ENCODE results near the gene FGFR2.
A peak's percentile ranks its signal among the peaks of the same experiment; 100 is the strongest.

The FGFR2 gene

DNA sequence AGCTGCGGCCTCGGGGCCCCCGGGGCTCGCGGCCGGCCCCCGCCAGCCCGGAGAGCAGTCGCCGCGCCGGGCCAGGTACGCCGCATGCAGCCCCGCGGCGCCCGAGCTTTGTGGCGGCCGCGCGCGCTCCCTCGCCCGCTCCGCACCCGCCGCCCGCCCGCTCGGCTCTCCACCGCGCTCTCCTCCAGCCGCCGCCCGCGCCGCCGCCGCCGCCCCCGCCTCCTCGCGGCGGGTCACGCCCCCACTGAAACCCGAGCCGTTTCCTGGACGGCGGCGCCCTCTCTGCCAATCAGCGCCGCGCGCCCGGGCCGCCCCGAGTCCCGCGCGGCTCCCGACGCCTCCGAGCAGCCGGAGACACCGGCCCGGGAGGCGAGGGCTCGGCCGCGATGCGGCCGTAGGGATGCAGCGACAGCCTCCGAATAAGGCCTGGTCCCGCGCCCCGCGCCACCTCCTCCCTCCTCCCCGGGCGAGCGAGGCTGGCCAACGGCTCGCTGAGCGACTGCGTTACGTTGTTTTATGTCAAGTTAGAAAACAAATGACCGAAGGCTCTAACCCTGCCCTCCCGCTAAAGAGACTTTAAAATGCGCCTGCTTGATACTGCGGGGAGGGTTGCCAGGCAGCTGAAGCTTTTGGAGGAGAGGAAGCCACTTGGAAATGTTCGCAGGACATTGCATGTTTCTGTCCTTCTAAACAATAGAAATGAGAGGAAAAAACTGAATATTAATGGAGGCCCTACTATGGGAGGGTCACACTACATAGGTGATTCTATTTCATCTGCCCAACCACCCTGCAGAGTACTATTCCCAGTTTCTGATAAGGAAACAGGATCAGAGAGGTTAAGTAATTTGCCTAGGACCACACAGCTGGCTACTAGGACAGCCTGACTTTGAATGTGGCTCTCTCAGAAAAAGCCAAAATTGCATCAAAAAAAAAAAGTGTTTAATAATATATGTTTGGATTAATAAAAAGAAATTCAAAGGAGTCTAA lies at the start of gene FGFR2:
FGFR2 (minus strand) TSS at position 182 of the 987 bp plus-strand sequence. CDS start 4,627 bp downstream, outside the sequence.
- DNase-seq, result peak in 13 of 14 donors; percentile 14 to 88 (median 71)

DNA sequence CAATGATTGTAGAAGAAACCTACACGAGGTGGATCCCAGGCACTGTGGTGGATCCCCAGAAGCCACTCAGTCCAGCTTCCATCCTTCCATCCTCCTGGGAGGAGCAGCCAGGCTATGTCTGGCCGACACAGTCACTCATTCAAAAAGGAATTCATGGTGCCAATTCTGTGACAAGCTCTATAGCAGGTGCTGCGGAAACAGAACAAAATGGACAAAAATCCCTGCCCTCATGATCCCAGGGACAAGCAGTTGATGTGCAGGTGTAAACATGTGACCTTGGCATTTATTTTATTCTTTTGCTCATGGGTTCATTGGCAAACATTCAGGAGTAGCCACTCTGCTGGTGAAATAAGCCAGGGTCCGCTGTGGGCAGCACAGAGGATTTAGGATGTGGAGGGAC lies 49.2 kb upstream of the FGFR2 start:
- peak in 1 of 14 donors; percentile 67 for DNase-seq

DNA sequence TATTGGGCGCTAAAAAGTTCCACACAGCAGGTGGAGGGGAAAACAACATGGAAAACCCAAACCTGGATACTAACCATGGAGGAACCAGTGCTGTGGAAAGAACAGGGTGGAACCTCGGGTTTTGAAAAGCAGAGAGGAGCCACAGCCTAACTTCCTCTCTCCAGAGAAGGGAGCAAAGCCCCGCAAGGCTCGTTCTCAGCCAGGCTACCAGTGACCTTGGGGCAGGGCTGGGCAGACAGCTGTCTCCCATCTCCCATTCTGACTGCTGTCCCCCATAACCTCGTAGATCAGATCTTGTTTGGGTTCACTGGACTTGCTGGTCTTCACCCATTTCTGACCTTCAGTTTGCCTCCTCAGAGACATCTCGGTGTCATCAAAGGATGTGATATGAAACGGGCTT lies 47.5 kb upstream of the FGFR2 start:
- DNase-seq, result no peak

DNA sequence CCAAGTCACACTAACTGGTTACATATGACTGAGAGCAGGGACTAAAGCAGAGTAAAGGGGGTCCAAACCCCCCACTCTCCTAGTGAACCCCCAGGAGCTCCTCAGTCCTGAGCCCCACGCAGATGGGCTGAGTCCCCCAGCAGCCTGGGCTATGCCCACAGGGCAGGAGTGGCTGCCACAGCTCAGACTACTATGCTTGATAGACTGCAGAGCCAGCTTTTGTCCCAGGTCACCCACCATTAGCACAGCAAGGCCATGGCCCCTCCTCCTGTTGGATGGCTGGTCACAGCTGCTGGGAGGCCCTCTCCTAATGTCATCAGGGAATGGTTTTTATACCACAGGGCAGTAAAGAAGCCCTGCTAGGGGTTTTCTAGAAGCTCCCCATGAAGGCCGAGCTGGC lies 46.3 kb upstream of the FGFR2 start:
- DNase-seq, result no peak

DNA sequence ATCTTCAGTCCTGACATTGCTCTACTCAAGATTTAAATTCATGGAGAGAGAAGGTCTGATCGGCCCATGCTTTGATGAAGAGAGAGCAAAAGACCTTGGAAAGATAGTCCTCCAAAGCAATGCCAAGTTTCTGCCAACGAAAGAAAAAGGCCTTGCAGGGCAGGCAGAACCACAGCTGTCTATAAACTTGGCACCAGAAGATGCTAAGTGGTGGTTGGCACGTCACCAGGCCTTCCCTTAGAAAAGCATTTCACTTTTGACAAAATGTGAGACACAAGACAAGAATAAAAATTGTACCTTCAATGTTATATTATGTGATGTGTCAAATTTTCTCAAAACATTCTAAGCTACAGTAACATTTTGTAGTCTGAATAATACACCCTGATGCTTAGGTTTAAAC lies 42.0 kb upstream of the FGFR2 start:
- no peak for DNase-seq

DNA sequence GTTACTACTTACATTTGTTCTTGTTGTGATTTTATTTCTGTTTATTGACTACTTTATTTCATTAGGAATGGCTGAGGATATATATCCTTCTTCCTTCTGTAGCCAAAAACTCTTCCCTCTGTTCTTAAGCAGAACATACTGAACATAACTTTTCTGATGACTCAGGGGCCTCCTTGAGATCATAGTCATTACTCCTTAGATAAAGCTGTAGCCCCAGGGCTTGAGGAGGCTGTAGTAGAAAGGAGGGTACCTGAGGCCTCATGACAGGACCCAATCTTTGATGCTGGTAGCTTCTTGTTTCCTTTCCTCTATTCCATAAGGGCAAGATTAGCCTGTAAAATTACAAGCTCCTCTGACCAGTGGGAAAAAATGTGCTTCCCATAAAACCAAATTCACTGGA lies 41.2 kb upstream of the FGFR2 start:
- DNase-seq, result no peak

DNA sequence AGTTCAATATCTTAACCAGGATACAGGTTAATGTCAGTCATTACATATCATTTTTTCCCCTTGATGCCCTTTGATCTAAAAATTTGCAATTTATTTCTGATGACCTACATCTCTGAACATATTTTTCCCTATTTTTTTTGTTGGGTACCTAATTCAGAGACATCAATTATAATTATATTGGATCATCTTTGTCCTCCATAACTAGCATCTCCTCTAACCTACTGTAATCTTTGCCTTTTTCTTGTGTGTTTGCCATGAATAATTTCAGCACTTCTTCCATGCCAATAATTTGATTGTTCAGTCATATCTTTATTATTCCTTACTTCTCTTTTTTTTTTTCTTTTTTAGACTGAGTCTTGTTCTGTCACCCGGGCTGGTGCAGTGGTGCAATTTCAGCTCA lies 39.2 kb upstream of the FGFR2 start:
- DNase-seq, result no peak

DNA sequence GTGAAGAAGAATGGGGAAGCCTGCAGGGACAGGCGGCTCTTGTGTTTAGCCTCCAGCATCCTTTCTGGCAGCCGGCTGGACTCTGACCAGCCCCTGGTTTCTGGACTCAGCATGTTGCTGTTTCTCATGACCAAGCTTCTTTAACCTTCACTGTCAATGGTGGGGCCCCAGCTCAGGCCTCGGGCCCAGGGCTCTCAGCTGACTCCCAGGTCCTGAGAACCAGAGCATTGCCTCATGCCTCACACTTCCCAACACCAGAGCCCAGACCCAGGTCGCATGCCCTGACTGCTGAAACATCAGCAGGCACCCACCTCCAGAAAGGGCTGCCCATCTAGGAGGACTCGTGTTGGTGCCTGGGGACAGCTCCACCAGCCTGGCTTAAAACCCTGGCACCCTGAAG lies 34.8 kb upstream of the FGFR2 start:
- no peak for DNase-seq

DNA sequence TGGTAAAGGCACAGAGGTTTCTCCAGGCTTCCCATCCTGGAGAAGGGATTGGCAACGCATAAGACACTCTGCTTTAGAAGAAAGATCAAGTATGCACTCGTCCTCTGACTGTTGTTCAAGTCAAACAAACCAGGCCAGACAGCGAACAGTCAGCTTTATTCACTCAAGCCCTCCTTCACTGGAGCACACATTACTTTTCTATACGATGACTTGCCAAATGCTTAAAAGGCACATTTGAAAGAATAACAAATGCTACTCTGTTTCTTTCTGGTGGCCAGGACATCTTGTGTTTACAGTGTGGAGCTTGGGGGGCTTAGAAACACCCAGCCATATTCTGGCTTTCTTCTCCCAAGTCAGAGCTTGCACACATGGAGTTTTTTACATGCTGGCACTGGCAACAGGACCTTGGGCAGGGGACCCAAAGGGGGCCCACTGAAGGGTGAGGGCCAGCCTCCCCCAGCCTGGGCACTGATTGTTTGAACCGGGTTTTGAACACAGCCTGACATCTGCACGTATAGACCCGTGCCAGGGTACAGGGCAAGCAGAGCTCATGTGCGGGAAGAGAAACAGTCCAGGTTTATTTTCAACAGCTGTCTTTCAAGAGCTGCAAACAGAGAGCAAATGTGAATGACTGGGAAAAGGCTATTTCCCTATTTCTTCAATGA lies 33.3 kb upstream of the FGFR2 start:
- DNase-seq, result no peak

DNA sequence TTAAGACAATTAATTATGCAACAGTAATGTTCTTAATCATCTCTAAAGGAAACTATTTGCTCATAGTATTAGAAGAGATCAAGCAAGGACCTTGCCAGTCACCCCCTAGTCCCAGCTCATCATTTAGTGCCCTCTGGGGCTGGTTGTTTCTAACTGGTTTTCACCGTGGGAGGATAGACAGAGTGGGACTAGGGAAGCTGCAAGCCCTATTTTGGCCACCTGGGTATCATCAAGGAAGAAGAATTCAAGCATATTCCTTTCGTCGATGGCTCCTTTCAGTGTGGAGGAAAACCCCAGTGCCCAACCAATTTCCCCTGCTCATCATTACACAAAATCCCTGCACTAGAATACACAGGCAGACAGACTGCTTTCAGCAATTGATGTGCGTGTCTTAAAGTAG lies 30.6 kb upstream of the FGFR2 start:
- DNase-seq, result no peak

DNA sequence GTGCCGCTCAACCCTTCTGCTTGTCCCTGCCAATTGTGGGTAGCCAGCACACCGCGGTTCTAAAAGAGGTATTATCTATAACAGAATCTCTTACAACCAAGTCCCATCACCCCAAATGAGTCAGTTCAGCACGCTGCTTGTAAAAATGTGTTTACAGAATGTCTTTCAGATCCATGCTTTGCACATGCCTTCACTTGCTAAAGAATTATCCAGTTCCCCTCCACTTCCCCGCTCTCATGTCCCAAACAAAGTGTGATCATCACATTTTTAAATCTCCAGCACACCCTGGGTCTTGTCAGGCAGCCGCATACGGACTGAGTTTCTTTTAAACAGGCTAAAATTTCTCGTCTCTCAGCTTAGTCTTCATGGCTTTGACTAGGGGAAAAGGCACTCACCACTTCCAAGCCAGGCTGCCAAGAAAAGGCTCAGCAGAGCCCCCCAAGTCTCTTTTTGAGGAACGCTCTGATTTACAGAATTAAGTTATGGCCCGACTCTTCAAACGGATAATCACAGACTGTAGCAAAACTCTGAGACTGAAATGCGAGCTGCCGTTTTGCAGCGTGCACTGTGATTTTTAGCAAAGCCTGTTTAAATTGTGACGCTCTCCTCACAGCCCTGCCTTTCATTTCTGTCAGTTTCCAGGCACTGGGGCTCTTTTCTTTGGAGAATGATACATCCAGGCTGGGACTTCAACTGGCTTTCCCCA lies 29.8 kb upstream of the FGFR2 start:
- DNase-seq, result peak in 1 of 14 donors; percentile 40

DNA sequence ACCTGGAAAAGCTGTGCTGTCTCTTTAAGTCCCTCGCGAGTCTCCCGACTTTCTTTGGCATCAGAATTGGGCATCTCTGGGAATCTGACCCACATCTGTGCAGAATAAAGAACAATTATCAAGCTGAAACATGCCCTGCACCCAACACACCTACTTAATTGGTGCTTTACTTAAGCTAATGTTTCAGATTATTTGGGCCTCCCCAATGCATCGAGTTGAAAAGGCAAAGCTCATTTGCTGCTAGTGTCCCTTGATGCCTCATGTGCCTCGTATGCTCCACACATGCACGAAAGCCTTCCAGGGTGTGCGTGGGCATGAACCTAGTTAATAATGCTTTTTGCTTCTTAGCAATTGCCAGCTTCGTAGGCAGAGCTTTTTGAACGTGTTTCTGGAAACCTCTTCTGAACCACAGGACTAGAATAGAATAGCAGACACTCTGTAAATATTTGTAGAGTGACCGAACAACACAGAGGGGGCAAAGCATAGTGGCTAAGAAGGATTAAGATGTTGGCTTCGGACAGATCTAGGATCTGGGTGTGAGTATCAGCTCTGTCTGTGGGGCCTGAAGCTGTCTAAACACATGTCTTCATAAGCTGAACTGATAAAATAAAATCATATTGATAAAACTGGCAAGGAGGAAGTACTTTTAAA lies 26.7 kb upstream of the FGFR2 start:
- no peak for DNase-seq

DNA sequence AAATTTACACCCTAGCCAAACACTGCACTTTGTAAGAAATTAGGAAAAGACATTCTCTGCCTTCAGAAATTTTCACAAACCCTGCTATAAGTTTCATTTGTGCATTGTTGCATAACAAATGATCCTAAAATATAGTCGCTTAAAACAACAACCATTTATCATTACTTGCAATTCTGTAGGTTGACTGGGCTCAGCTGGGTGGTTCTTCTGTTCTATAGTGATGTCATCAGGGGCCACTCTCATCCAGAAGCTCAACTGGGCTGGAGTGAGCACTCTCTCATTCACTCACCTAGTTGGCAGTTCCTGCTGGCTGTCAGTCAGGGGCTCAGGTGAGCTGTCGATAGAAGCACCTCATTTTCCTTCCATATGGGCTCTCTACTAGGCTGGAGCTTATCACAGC lies 20.7 kb upstream of the FGFR2 start:
- no peak for DNase-seq

DNA sequence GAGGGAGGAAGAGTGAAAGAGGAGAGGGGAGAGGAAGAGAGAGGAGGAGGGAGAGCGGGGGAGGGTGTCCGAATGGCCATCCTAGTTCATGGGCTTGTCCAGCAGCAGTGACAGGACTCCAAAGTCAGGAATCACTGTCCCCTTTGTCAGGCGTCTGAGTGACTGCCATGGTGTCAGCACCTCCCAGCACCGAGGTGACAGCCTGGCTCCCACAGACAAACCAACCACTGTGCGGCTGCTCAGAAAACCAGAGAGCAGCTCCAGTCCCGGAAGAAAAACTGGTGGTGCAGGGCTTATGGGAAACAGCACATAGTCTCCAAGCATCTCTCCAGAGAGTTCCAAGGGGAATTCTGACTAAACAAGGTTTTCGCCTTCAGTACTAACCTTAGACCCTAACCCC lies 18.9 kb upstream of the FGFR2 start:
- peak in 11 of 14 donors; percentile 29 to 90 (median 64) for DNase-seq

DNA sequence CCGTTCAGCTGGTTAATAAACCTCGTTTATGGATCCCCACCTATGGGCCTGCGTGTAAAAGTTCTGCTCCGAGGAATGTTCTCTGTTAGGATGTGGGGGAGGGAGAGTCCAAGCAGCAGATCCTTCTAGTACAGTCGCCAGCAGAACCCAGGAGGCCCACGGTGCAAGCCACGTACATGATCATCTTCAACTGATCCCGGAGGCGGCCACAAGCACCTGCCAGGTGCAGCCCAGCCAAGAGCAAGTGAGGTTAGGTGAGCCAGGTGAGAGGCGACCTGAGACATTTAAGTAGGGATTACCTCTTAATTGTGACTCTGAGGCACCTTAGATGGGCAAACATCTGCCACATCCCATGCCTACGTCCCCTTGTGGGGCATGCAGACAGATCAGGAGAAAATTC lies 18.0 kb upstream of the FGFR2 start:
- DNase-seq, result no peak

DNA sequence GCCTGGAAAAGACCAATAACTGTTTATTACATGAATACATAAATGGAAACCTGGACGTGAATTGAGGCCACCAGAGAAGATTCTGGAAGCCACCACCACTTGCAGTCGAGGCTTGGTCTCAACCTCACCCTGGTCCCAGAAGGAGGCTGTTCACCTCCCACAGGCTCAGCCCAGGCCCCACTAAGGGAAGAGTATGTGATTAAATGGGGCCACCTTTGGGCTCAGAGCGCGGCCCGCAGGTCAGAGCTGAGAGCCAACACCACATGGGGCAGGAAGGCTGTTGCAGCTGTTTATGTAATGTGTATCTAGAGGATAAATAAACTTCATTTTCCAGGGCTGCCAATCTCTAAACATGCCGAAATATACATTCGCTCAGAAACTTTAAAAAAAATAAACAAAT lies 17.6 kb upstream of the FGFR2 start:
- no peak for DNase-seq

DNA sequence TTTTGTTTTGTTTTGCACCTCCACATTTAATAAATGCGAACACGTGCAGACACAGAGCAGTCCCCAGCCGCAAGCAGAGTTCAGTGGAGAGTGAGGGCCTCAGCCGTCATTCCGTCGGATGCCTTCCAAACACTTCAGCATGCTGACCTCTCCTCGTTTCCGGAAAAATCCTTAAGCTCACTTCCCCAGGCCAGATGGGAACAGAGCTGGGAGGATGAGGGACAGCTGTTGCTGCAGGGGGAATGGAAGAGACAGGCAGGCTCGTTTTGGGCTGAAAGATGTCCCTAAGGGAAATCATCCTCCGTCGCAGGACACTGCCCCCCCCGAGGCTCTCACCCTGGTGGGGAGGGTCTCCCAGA lies 17.2 kb upstream of the FGFR2 start:
- DNase-seq, result no peak

DNA sequence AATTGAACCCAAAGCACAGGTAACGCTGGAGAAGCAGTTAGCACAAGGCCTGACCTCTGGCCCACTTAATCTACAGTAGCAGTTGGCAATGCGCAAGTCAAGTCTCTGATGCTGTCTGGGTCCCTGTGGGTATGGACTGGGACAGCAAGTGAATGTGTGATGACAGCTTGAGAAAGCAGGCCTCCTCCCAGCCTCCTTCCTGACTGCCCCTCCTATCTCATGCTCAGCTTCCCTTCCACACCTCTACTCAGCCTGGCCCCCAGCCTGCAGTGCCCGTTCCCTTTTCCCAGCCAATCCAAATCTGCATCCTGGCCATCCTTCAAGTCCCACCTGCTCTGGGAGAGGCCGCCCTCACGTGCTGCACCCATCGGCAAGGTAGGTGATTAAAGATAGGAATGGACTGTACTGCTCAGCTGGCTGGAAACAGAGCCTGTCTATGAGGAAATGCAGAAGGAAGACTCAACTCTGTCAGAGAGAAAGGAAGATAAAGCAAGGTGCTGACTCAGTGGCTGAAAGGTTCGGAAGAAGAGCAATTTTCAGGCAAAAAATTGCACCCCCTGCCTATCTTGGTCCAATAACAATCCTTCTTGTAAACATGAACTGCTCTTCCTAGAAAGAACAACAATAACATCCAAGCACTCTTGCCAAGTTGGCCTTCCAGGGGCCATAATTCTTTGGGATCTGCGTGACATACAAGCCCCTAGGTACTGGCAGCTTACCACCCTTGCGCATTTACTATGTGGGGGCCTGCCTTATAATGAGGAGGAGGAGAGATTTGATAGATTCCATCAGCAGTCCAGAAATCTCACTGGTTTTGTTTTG lies 16.6 kb upstream of the FGFR2 start:
- no peak for DNase-seq

DNA sequence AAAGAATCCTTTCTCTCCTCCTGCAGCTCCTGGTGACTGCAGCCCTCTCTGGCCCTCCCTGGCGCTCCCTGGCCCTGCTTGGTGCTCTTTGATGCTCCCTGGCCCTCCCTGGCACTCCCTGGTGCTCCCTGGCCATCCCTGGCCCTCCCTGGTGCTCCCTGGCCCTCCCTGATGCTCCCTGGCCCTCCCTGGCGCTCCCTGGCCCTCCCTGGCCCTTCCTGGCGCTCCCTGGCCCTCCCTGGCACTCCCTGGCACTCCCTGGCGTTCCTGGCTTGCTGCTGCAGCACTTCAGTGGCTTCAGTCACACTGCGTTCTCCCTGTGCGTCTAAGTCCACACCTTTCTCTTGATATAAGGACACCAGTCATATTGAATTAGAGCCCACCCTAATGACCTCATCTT lies 15.2 kb upstream of the FGFR2 start:
- DNase-seq, result no peak

DNA sequence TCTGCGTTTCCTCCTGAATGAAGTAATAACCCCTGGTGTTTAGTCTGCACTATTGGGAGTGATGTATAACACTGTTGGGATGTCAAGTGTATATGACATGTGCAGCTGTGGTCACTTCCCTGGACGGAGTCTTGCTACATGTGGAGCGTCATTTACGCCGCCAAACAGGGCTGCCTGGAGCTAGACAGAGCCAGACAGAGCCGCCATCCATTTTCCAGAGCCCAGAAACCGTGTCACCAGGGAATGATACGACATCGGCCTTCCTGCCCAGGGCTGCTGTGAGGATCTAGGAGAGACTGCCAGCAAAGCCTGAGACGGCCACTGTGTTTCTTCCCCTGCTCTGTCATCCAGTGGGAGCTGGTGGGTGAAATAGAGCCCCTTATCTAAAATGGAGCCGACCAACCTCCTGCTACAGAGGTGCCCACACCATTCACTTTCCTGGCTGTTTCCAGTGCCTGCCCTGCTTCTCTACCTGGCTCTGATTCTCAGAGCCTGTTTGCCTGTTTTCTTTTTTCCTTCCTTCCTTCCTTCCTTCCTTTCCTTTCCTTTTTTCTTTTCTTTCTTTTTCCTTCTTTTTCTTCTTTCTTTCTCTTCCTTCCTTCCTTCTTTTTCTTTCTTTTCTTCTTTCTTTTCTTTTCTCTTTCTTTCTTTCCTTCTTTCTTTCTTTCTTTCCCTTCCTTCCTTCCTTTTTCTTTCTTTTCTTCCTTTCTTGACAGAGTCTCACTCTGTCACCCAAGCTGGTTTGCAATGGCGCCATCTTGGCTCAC lies 13.3 kb upstream of the FGFR2 start:
- no peak for DNase-seq

DNA sequence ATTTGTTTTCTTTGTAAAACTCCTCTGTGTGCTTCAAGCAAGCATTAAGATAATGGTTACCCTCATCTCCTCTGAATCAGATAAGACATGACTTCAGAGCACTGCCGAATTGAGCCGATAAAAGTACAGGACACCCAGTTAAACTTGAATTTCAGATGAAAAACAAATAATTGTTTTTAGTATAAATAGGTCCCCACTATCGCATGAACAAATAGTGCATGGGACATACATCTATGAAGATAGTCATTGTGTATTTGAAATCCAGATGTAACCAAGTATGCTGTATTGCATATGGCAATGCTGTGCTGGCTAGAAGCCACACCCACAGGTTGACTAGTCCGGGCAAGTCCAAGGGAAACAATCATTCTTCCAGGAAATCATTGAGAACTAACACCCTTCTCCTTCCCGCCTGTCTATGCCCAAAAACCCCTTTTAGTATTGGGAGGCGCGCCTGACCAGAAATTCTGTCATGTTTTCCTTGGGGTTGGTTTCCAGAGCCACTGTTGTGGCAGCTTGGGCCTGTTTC lies 12.6 kb upstream of the FGFR2 start:
- DNase-seq, result no peak
